RWPE1 (cell line): Measurements from ENCODE around the gene PDGFRA.
A peak's percentile ranks its signal among the peaks of the same experiment; 100 is the strongest.

Experiments
- CTCF ChIA-PET: fragments of 350-600 bp; sonication (Branson Sonifier 250); formaldehyde crosslinking; extraction: SDS; loops from one replicate; lab custom pipeline; 2021; lab: Yijun Ruan, JAX
- POLR2A ChIA-PET: fragments of 400-600 bp; formaldehyde crosslinking; extraction: SDS; loops from one replicate; lab custom pipeline; 2020; ENCODE audit warnings: antibody characterized with exemption; ENCODE audit not compliant: low non-redundant PET; lab: Yijun Ruan, JAX
- DNase-seq: peaks from one replicate; pipeline ENCODE4 v3.0.0; 2012; ENCODE audit warnings: low spot score
- H3K27ac ChIP-seq: fragments of 450-650 bp; 2 replicates; pipeline ENCODE4 v1.5.1; 2017
- TF ChIP-seq, protein P1 (sequence below): fragments of 450-650 bp; conservative IDR thresholded peaks from 2 replicates; pipeline ENCODE4 v1.5.1; 2017; ENCODE audit warnings: low read depth, mild to moderate bottlenecking

Gene PDGFRA

DNA sequence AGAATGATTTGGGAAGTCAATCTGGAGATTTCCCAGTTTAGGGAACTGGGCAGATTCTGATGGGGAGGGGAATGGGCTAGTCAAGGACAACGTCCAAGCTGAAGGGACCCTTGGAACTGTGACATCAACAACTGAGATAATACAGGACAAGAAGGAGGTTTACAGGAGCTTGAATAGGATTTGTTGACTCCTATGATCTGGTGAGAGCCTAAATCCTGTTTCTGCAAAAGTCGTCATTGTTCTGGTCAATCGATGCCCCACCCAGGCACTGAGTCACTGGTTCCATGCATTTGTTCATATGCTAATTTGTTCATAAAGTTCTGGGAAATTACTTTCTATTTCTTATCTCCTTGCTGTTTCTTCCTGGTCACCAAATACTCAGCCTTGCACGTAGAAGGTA is 15.3 kb upstream of the PDGFRA start:
- POLR2A ChIA-PET = no interaction called here
- TF ChIP-seq, protein P1, sequence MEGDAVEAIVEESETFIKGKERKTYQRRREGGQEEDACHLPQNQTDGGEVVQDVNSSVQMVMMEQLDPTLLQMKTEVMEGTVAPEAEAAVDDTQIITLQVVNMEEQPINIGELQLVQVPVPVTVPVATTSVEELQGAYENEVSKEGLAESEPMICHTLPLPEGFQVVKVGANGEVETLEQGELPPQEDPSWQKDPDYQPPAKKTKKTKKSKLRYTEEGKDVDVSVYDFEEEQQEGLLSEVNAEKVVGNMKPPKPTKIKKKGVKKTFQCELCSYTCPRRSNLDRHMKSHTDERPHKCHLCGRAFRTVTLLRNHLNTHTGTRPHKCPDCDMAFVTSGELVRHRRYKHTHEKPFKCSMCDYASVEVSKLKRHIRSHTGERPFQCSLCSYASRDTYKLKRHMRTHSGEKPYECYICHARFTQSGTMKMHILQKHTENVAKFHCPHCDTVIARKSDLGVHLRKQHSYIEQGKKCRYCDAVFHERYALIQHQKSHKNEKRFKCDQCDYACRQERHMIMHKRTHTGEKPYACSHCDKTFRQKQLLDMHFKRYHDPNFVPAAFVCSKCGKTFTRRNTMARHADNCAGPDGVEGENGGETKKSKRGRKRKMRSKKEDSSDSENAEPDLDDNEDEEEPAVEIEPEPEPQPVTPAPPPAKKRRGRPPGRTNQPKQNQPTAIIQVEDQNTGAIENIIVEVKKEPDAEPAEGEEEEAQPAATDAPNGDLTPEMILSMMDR = no peak
- no peak for DNase-seq
- CTCF ChIA-PET = interaction anchor here (0.7 kb wide), 1 partner anchor 1580 kb away, joined by 3 read pairs; no protein-coding TSS in a partner anchor
- H3K27ac ChIP-seq = no peak overlapping the region

DNA sequence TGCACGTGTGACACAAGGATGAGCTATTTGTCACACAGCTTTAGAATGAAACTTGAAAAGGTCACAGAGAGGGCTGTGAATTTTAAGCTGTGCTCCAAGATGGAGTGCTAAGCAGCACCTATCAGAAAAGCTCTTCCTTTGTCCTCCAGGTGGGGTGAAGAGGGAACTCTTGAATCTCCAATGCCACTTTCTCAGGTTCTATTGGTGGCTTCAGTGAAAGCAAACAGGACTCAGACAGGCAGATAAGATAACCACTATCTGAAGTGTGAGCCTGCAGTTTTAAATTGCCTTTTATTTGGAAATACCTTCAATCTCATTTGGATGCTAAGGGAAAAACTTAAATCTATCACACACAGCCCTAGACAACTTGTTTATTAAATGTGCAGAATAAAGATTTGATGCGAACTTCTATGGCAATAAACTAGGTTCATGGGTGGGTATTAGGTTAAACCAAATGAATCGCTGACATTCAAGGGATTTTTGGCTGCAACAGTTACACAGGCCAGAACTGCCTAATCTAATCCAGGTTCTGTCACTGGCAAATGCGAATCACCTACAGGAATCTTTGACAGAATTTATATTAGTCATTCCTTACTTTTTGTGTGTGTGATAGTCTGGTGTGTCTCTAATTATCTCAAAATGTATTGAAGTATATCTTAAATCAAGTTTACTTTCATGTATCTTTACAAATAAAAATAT is 13.6 kb upstream of the PDGFRA start:
- H3K27ac ChIP-seq = no peak overlapping the region
- ChIA-PET POLR2A (no interaction called here), CTCF (no interaction called here)
- DNase-seq = no peak
- TF ChIP-seq, protein P1 = no peak

DNA sequence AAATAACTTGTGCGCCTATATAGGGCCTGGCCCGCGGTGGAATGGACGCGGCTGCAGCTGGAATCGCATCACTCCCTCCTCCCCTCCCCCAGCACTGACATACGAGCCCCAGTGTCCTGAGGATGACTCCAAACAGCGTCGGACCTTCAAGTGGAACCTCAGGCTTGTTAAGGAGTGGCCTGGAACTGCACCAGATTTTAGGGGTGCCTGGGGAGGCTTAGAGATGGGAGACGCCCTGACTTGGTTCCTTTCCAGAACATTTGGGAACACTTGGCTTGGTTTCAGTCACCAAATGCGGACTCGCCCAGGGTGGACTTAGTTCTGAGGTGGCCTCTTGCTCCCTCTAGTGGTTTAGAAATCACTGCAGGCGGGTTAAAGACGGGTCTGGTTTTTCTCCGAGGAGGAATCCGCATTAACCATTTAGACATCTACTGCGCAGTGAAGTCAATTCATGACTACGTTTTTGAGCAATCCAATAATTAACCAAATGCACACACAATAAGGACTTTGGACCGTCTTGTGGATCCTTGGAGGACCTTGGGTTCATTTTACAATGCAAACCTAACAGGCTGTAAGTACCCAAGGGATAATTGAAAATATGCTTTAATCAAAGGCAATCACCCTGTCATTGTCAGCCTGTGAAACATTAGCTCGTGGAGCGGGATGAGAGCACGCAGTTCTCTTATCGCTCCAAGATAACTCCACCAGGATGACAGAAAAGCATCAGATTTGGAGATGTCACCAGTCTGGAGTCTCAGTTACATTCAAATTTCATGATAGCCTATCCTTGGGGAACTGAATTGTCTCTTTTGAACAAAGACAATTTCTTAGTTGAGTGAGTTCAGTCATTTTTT is 11.2 kb upstream of the PDGFRA start:
- ChIA-PET CTCF (interaction anchor here (0.6 to 3.6 kb wide), 10 partner anchors 12 to 1166 kb away, joined by 3 to 19 read pairs (median 4); no protein-coding TSS in a partner anchor), POLR2A (no interaction called here)
- TF ChIP-seq, protein P1 = peak; percentile 90
- H3K27ac ChIP-seq = peak overlapping the region; percentile 37
- DNase-seq = peak; percentile 77

DNA sequence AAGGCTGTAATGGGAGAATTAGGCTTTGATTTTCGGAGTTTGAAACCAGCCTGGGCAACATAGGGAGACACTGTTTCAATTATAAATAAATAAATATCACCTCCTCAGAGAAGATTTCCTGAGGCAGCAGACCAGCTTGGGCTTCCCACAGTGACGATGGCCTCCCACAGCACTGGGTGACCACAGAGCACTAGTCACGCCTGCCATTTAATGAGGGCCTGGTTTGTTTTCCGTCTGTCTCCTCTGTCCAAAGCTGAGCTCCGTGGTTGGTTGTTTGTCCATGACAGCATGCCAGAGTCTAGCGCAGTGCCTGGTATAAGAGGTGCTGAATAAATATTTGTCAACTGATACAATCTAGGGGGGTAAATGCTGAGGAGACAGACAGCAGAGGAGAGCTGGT is 10.4 kb upstream of the PDGFRA start:
- TF ChIP-seq, protein P1 = no peak
- POLR2A ChIA-PET = no interaction called here

DNA sequence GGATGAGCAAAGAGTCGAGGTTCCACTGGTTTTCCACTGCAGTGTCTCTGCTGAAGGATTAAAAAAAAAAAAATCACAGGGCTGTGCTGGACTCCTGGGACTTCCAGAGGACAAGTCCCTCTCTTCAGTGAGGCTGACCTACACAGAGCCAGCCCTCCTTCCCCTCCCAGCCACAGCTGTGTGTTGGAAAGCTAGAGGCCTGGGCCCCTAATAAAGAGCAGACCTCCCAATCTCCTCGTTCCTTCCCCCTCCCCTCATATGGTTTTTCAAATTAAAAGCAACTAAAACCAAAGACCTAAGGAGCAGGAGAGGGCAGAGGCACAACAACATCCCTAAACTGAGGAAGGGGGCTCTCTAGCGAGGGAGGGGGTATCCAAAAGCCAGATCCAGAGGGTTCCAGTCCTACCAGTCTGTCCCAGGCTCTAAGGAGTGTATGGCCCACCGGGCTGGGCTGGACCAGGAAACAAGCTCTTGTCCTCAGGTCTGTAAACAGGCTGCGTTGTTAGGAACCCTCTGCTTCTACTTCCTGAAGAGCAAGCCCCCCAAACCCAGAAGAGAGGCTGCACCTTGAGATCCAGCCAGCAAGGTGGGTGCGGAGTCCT is 4.0 kb upstream of the PDGFRA start:
- TF ChIP-seq, protein P1 = no peak
- CTCF ChIA-PET = interaction anchor here (0.6 to 1.7 kb wide), 3 partner anchors 9 to 1541 kb away, joined by 3 to 8 read pairs (median 3); no protein-coding TSS in a partner anchor
- no peak for DNase-seq
- POLR2A ChIA-PET = no interaction called here
- H3K27ac ChIP-seq = no peak overlapping the region

More for the DNA sequence above, 10.4 kb upstream of the PDGFRA start:
- no peak for DNase-seq
- CTCF ChIA-PET = interaction anchor here (1.9 to 3.6 kb wide), 3 partner anchors 15 to 310 kb away, joined by 12 to 19 read pairs (median 16); no protein-coding TSS in a partner anchor
- H3K27ac ChIP-seq = no peak overlapping the region
